ENCODE measurements around the gene PDPN.
"Not testable (repeated sequence)": the region's sequence is repeated elsewhere in the genome, so short reads cannot be mapped to it uniquely, and the experiment has no call there.

PDPN gene

GRCh38 chr1:13583595-13583965 lies at the start of gene PDPN:
TSS of gene PDPN (plus strand) at chr1:13583832. CDS start at chr1:13584034, 202 bp downstream.
- DNase-seq = no peak

- DNase-seq = no peak
These were observed 48.4 kb upstream of the PDPN start for GRCh38 chr1:13535227-13535626.

- no peak for DNase-seq
These were observed 47.1 kb upstream of the PDPN start for GRCh38 chr1:13536571-13536970.

- no peak for DNase-seq
These were observed 44.8 kb upstream of the PDPN start for GRCh38 chr1:13538832-13539231.

GRCh38 chr1:13539683-13540082 lies 43.9 kb upstream of the PDPN start:
- DNase-seq = no peak

GRCh38 chr1:13540866-13541265 lies 42.8 kb upstream of the PDPN start:
- no peak for DNase-seq

GRCh38 chr1:13541435-13542215 lies 42.0 kb upstream of the PDPN start:
- no peak for DNase-seq

- DNase-seq = no peak
These were observed 40.0 kb upstream of the PDPN start for GRCh38 chr1:13543451-13544220.

- no peak for DNase-seq
These were observed 39.4 kb upstream of the PDPN start for GRCh38 chr1:13544221-13544556.

- no peak for DNase-seq
These were observed 36.8 kb upstream of the PDPN start for GRCh38 chr1:13546791-13547190.

- DNase-seq = no peak
These were observed 35.4 kb upstream of the PDPN start for GRCh38 chr1:13548281-13548680.

- no peak for DNase-seq
These were observed 34.6 kb upstream of the PDPN start for GRCh38 chr1:13549021-13549420.

- DNase-seq = no peak
These were observed 34.1 kb upstream of the PDPN start for GRCh38 chr1:13549521-13549920.

- DNase-seq = no peak
These were observed 33.0 kb upstream of the PDPN start for GRCh38 chr1:13550663-13551062.

GRCh38 chr1:13554798-13555197 lies 28.8 kb upstream of the PDPN start:
- DNase-seq = no peak

- DNase-seq = no peak
These were observed 27.3 kb upstream of the PDPN start for GRCh38 chr1:13556224-13556764.

- DNase-seq = no peak
These were observed 23.1 kb upstream of the PDPN start for GRCh38 chr1:13560541-13560940.

- DNase-seq = not testable (repeated sequence)
These were observed 20.7 kb upstream of the PDPN start for GRCh38 chr1:13562981-13563380.

- no peak for DNase-seq
These were observed 19.6 kb upstream of the PDPN start for GRCh38 chr1:13564073-13564472.

- not testable (repeated sequence) for DNase-seq
These were observed 13.2 kb upstream of the PDPN start for GRCh38 chr1:13570435-13570834.

- DNase-seq = peak in 1 of 6 experiments; percentile 1
These were observed 12.7 kb upstream of the PDPN start for GRCh38 chr1:13570924-13571323.

- DNase-seq = no peak
These were observed 10.0 kb upstream of the PDPN start for GRCh38 chr1:13573586-13573985.

- DNase-seq = no peak
These were observed 6.7 kb upstream of the PDPN start for GRCh38 chr1:13576926-13577325.

- DNase-seq = no peak
These were observed 5.8 kb upstream of the PDPN start for GRCh38 chr1:13577846-13578245.
